HFFc6 (cell line): Measurements from ENCODE around the gene CDC123. TPM values are rescaled to one million over a fixed set of nuclear protein-coding genes. Genes with fewer than 3 reads are reported as not detected.
A peak's percentile ranks its signal among the peaks of the same experiment; 100 is the strongest.

Experiments
- DNase-seq: peaks from one replicate; pipeline ENCODE4 v3.0.0-alpha.2; 2018
- H3K27ac Mint-ChIP-seq: 2 replicates; pipeline ENCODE4 v1.8.0; 2020; ENCODE audit warnings: mild to moderate bottlenecking, mixed read lengths
- H3K27me3 Mint-ChIP-seq: 2 replicates; pipeline ENCODE4 v1.8.0; 2021; ENCODE audit warnings: mild to moderate bottlenecking, moderate library complexity, mixed read lengths; ENCODE audit not compliant: insufficient read depth
- H3K36me3 Mint-ChIP-seq: 2 replicates; pipeline ENCODE4 v1.8.0; 2021; ENCODE audit warnings: low read depth, mixed read lengths
- H3K4me1 Mint-ChIP-seq: 2 replicates; pipeline ENCODE4 v1.8.0; 2020; ENCODE audit warnings: low read depth, mixed read lengths
- H3K4me3 Mint-ChIP-seq: 2 replicates; pipeline ENCODE4 v1.8.0; 2020; ENCODE audit warnings: mild to moderate bottlenecking, moderate library complexity, mixed read lengths
- H3K9me3 Mint-ChIP-seq: 2 replicates; pipeline ENCODE4 v1.8.0; 2020; ENCODE audit warnings: mild to moderate bottlenecking, mixed read lengths
- total RNA-seq, 6 experiments: library from RNA; stranded (reverse); fragmentation: NEBNext Ultra II Directional; extraction: Animal tissue kit (Norgen Biotek cat#: 25700); gene quantifications; 2 replicates in 1 of 6; 3 replicates in 5 of 6; pipeline ENCODE4 v1.2.3, GENCODE V29; 2021
- TF ChIP-seq, protein P1 (sequence below): fragments of 200-600 bp; sonication (generic); IDR thresholded peaks from 2 replicates; pipeline ENCODE4 v1.5.0; 2021; ENCODE audit warnings: antibody characterized with exemption, mild to moderate bottlenecking

The CDC123 gene
- total RNA-seq, 6 experiments from 2014 or later, result 90.9 to 116 (median 99.5) TPM

GRCh38 chr10:12205082-12205481 is 9.1 kb downstream of the CDC123 start:
- no peak overlapping the region for H3K4me3 Mint-ChIP-seq
- TF ChIP-seq, protein P1, sequence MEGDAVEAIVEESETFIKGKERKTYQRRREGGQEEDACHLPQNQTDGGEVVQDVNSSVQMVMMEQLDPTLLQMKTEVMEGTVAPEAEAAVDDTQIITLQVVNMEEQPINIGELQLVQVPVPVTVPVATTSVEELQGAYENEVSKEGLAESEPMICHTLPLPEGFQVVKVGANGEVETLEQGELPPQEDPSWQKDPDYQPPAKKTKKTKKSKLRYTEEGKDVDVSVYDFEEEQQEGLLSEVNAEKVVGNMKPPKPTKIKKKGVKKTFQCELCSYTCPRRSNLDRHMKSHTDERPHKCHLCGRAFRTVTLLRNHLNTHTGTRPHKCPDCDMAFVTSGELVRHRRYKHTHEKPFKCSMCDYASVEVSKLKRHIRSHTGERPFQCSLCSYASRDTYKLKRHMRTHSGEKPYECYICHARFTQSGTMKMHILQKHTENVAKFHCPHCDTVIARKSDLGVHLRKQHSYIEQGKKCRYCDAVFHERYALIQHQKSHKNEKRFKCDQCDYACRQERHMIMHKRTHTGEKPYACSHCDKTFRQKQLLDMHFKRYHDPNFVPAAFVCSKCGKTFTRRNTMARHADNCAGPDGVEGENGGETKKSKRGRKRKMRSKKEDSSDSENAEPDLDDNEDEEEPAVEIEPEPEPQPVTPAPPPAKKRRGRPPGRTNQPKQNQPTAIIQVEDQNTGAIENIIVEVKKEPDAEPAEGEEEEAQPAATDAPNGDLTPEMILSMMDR, result no peak
- H3K4me1 Mint-ChIP-seq, result peaks cover 9% of the 10 kb centered on the region; the same call in 1 of the 2 replicates
- peaks cover 25% of the 10 kb centered on the region for H3K36me3 Mint-ChIP-seq
- H3K27ac Mint-ChIP-seq, result no peak overlapping the region
- no peak for DNase-seq
- H3K9me3 Mint-ChIP-seq, result no peaks in the 10 kb centered on the region
- no peaks in the 10 kb centered on the region; the same call in none of the 2 replicates for H3K27me3 Mint-ChIP-seq

- peaks cover 26% of the 10 kb centered on the region for H3K36me3 Mint-ChIP-seq
- DNase-seq, result no peak
- TF ChIP-seq, protein P1, result no peak
- H3K9me3 Mint-ChIP-seq, result no peaks in the 10 kb centered on the region
- no peaks in the 10 kb centered on the region; the same call in none of the 2 replicates for H3K27me3 Mint-ChIP-seq
- no peak overlapping the region for H3K4me3 Mint-ChIP-seq
- H3K4me1 Mint-ChIP-seq, result no peaks in the 10 kb centered on the region
- no peak overlapping the region for H3K27ac Mint-ChIP-seq
Measured at GRCh38 chr10:12207114-12207513, 11.1 kb downstream of the CDC123 start.

DNA sequence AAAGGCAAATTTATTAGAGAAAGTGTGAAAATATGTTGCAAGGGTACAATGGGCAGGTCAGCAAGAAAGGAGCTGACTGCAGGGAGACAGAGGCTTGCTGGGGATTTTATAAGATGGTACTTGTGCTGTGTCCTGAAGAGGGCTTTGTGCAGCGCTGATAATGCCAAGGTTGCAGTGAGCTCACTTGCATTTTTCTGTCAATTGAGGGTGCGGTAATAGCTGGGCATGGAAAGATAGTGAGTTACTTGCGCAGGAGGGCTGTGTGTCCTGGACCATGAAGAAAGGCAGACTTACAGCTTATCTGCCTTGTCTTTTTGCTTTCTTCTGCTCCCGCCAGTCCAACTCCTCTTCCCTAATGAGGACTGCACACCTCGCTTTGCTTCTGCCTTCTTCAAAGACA is 12.5 kb downstream of the CDC123 start:
- peaks cover 22% of the 10 kb centered on the region for H3K36me3 Mint-ChIP-seq
- TF ChIP-seq, protein P1, result no peak
- H3K9me3 Mint-ChIP-seq, result no peaks in the 10 kb centered on the region
- H3K27ac Mint-ChIP-seq, result no peak overlapping the region
- H3K4me3 Mint-ChIP-seq, result no peak overlapping the region
- H3K27me3 Mint-ChIP-seq, result no peaks in the 10 kb centered on the region; the same call in none of the 2 replicates
- no peak for DNase-seq
- H3K4me1 Mint-ChIP-seq, result no peaks in the 10 kb centered on the region

DNA sequence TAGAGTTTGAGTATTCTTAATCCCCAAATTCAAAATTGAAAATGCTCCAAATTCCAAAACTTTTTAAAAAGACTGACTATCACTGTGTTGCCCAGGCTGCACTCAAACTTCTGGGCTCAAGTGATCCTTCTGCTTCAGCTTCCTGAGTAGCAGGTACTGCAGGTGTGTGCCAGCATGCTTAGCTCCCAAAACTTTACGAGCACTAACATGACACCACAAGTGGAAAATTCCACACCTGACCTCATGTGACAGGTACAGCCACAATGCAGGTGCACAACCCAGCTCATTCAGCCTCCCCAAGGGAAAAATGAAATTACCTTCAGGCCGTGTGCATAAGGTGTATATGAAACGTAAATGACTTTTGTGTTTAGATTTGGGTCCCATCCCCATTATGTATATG is 16.5 kb downstream of the CDC123 start:
- TF ChIP-seq, protein P1, result no peak
- H3K27ac Mint-ChIP-seq, result no peak overlapping the region
- no peak for DNase-seq
- H3K27me3 Mint-ChIP-seq, result no peaks in the 10 kb centered on the region; the same call in 1 of the 2 replicates
- peaks cover 26% of the 10 kb centered on the region for H3K36me3 Mint-ChIP-seq
- H3K4me1 Mint-ChIP-seq, result peaks cover 13% of the 10 kb centered on the region
- no peak overlapping the region for H3K4me3 Mint-ChIP-seq
- H3K9me3 Mint-ChIP-seq, result no peaks in the 10 kb centered on the region

GRCh38 chr10:12213621-12214020 is 17.6 kb downstream of the CDC123 start:
- H3K27ac Mint-ChIP-seq, result no peak overlapping the region
- H3K9me3 Mint-ChIP-seq, result no peaks in the 10 kb centered on the region
- TF ChIP-seq, protein P1, result no peak
- no peak overlapping the region for H3K4me3 Mint-ChIP-seq
- DNase-seq, result no peak
- peaks cover 13% of the 10 kb centered on the region for H3K4me1 Mint-ChIP-seq
- no peaks in the 10 kb centered on the region for H3K27me3 Mint-ChIP-seq
- peaks cover 29% of the 10 kb centered on the region for H3K36me3 Mint-ChIP-seq

DNA sequence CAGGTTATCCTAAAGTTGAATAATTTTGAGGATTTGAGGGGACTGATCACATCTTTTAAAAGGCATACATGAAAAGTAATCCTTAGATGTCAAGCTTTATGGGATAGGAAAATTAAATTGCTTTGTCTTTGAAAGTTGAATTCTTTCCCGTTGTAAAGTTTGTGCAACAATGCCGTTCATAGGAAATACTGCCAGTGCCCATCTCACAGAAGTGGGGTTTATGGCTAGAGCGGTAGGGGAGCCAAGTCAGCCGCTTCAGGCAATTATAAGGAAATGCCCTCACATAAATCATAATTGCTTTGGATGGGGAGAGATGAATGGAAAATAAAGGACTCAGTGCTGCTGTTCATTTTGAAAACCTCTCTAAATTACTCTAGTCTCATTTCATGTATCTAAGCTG is 18.1 kb downstream of the CDC123 start:
- peaks cover 34% of the 10 kb centered on the region for H3K36me3 Mint-ChIP-seq
- TF ChIP-seq, protein P1, result no peak
- H3K4me1 Mint-ChIP-seq, result peaks cover 13% of the 10 kb centered on the region
- peak overlapping the region; percentile 36 for H3K27ac Mint-ChIP-seq
- no peak overlapping the region for H3K4me3 Mint-ChIP-seq
- no peaks in the 10 kb centered on the region for H3K9me3 Mint-ChIP-seq
- no peak for DNase-seq
- H3K27me3 Mint-ChIP-seq, result no peaks in the 10 kb centered on the region
